HG02763 (cell line): ENCODE measurements around the gene GPR156.
"Not testable (repeated sequence)": the region's sequence is repeated elsewhere in the genome, so short reads cannot be mapped to it uniquely, and the experiment has no call there.

ENCODE experiments used
- ATAC-seq: cut with Tn5 transposase; IDR thresholded peaks from one replicate; pipeline ENCODE4 v1.9.1; 2021; ENCODE audit warnings: mild to moderate bottlenecking, moderate library complexity; ENCODE audit not compliant: unreplicated experiment

The GPR156 gene

GRCh38 chr3:120284747-120285507 lies at the start of gene GPR156:
GPR156 (minus strand) TSS chr3:120285222; CDS start chr3:120244098, 41,124 bp downstream.
- no peak for ATAC-seq

- ATAC-seq = no peak
Observed at GRCh38 chr3:120332646-120333045, 47.6 kb upstream of the GPR156 start.

- ATAC-seq = no peak
Observed at GRCh38 chr3:120331076-120331475, 46.1 kb upstream of the GPR156 start.

GRCh38 chr3:120326784-120327183 lies 41.8 kb upstream of the GPR156 start:
- no peak for ATAC-seq

GRCh38 chr3:120324190-120324589 lies 39.2 kb upstream of the GPR156 start:
- ATAC-seq = no peak

GRCh38 chr3:120323761-120324160 lies 38.7 kb upstream of the GPR156 start:
- ATAC-seq = not testable (repeated sequence)

GRCh38 chr3:120311863-120312794 lies 27.1 kb upstream of the GPR156 start:
- ATAC-seq = no peak

GRCh38 chr3:120306519-120307455 lies 21.8 kb upstream of the GPR156 start:
- no peak for ATAC-seq

- ATAC-seq = no peak
Observed at GRCh38 chr3:120304616-120305015, 19.6 kb upstream of the GPR156 start.

GRCh38 chr3:120302361-120302760 lies 17.3 kb upstream of the GPR156 start:
- no peak for ATAC-seq

GRCh38 chr3:120300971-120301370 lies 15.9 kb upstream of the GPR156 start:
- ATAC-seq = no peak

- no peak for ATAC-seq
Observed at GRCh38 chr3:120299403-120299802, 14.4 kb upstream of the GPR156 start.

- no peak for ATAC-seq
Observed at GRCh38 chr3:120298996-120299395, 14.0 kb upstream of the GPR156 start.

- not testable (repeated sequence) for ATAC-seq
Observed at GRCh38 chr3:120291552-120291951, 6.5 kb upstream of the GPR156 start.

GRCh38 chr3:120289636-120290035 lies 4.6 kb upstream of the GPR156 start:
- ATAC-seq = no peak

- no peak for ATAC-seq
Observed at GRCh38 chr3:120286465-120286864, 1.4 kb upstream of the GPR156 start.

GRCh38 chr3:120285508-120285841 lies 453 bp upstream of the GPR156 start:
- no peak for ATAC-seq

- no peak for ATAC-seq
Observed at GRCh38 chr3:120281261-120281660, 3.8 kb downstream of the GPR156 start.

GRCh38 chr3:120280566-120280965 lies 4.5 kb downstream of the GPR156 start:
- ATAC-seq = no peak

GRCh38 chr3:120280026-120280425 lies 5.0 kb downstream of the GPR156 start:
- no peak for ATAC-seq

- ATAC-seq = no peak
Observed at GRCh38 chr3:120276767-120277166, 8.3 kb downstream of the GPR156 start.
